Activated CD8-positive, alpha-beta memory T cell treated with anti-CD3 and anti-CD28 coated beads, Interleukin-2, amount 50 U/mL, for 24 hours (primary cell): ENCODE results near the gene GALNT1.

Experiments used
- DNase-seq: peaks from one replicate; pipeline ENCODE4 v3.0.0-alpha.2; 2020; ENCODE audit errors: extremely low read depth

Gene GALNT1

GRCh38 chr18:35618289-35618688 is 36.7 kb downstream of the GALNT1 start:
- no peak for DNase-seq

DNA sequence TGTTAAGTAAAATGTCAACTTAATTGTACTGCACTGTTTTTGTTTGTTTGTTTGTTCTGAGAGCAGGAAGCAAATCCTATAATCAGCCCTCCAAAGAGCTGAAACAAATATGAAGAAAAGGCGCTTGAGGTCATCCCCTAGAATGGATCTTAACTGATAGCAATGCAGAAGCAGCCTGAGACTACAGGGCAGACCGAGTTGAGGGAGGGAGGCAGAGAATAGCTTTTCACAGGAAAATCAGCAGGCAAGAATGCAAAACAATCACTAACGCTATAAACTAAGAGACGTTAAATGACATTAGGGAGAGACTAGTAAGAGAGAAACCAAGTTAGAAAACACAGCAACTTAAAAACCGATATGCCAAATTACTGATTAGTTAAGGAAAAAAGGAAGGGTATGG is 37.2 kb downstream of the GALNT1 start:
- no peak for DNase-seq

DNA sequence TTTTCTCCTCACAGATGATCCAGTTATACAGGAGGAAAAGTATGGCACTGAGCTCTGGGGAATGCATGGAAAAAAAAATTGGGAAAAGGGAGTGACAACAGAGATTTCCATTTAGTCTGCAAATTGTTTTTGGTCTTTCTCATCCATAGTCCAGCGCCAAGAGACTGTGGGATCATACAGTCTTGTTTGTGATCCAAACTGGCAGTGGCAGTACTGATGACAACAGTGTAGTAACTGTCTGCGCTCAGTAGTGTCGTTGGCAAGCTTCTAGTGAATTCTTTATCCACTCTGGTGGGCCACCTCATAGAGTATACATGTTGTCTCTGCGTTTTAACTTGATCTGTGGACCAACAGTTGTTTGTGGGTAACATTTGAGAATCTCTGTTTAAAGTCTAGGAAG is 37.9 kb downstream of the GALNT1 start:
- no peak for DNase-seq

- DNase-seq, result no peak
These were observed 38.4 kb downstream of the GALNT1 start for GRCh38 chr18:35619941-35620340.

DNA sequence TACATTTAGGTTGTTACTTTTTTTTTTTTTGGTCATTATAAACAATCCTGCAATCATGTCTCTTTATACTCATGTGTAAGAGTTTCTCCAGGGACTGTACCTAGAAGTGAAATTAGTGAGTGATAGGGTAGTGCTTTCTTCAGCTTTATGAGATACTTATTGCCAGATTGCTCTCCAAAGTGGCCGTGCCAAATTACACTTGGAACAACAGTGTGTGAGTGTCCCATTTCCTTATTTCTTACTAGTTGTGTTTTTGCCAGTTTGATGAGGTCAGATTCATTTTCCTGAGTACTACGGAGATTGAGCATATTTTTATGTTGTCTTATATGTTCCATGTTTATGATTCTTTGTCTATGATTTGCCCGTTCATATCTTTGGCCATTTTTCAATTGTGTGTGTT is 39.2 kb downstream of the GALNT1 start:
- DNase-seq, result no peak

DNA sequence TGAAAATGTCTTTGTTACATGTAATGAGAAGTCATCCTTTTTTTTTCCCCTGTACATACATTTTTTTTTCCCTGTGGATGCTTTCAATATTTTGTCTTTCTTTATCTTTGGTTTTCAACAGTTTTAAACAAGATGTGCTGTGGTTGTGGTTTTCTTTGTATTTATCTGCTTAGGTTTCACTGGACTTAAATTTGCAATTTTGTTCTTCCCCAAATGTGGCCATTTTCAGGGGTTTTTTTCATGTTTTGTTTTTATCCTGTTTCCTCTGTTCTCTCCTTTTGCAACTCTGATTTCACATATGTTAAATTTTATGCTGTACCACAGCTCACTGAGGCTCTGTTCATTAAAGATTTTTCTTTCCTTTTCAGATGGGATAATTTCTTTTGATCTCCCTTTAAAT is 41.7 kb downstream of the GALNT1 start:
- DNase-seq, result no peak

GRCh38 chr18:35624146-35624545 is 42.6 kb downstream of the GALNT1 start:
- no peak for DNase-seq

- no peak for DNase-seq
These were observed 43.7 kb downstream of the GALNT1 start for GRCh38 chr18:35625232-35625631.

- no peak for DNase-seq
These were observed 52.2 kb downstream of the GALNT1 start for GRCh38 chr18:35633761-35634160.

DNA sequence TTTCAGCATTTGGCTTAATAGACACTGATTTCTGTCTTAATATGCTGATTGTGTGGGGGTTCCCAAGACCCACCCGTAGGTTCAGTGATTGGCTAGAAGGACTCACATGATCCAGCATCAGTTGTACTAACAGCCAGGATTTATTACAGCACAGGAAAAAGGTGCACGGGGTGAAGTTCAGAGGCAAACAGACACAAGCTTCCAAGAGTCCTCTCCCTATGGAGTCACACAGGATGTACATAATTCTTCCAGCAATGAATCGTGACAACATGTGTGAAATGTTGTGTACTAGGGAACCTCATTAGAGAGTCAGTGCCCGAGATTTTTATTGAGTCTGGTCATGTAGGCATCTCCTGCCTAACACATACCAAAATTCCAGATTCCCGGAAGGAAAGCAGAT is 52.8 kb downstream of the GALNT1 start:
- no peak for DNase-seq

- no peak for DNase-seq
These were observed 53.6 kb downstream of the GALNT1 start for GRCh38 chr18:35635170-35635569.

DNA sequence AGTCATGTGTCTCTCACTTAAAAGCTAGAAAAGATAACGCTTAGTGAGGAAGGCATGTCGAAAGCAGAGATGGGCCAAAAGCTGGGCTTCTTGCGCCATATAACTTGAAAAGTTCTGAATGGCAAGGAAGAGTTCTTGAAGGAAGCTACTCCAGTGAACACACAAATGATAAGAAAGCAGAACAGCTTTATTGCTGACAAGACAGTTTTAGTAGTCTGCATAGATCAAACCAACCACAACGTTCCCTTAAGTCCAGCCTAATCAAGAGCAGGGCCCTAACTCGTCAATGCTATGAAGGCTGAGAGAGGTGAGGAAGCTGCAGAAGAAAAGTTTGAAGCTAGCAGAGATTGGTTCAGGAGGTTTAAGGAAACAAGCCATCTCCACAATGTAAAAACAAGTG is 55.7 kb downstream of the GALNT1 start:
- DNase-seq, result no peak

DNA sequence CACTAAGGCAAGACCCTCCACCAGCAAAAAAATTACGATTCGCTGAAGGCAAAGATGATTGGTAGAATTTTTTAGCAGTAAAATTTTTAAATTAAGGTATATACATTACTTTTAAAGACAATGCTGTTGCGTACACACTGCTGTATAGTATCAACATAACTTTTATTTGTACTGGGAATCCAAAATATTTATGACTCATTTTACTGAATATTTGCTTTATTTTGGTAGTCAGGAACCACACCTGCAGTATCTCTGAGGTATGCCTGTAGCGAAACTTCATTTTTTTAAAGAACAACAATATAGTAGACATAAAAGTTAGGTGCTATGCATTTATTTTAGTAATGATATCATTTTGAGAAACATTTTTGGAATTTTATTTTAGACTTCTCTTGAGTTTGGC is 57.8 kb downstream of the GALNT1 start:
- DNase-seq, result no peak

DNA sequence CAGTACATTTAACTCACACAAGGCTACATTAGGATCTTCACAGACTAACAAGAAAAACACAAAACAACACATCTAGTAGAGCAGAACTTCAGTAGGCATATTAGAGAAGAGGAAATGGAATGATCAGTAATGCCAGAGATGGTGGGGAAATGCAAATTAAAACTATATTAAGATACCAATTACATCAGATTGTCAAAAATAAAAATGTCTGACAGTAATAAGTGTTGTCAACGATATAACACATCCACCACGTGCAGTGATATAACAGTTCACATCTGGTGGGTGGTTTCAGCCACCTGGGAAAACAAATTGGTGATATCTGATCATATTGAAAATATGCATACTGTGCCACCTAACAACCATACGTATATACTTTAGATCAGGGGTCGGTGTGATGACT is 59.9 kb downstream of the GALNT1 start:
- no peak for DNase-seq

GRCh38 chr18:35641916-35642315 is 60.4 kb downstream of the GALNT1 start:
- DNase-seq, result no peak

DNA sequence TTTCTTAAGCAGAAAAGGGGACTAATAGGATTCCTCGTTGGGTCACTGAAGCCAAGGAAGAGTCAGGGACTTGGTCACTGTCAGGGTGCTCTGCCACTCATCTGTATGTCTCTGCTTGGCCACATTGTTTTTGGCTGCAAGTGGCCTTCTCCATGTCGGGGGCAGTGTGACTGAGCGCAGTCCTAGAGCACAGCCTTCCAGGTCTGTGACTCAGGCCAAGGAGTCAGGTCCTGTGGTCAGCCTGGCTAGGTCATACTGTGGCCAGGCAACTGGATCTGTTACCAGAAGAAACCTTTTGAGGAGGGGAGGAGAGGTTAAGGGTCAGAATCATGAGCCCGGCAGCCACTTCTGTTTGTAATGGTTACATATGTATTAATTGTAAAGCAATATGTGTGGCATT is 61.3 kb downstream of the GALNT1 start:
- no peak for DNase-seq

DNA sequence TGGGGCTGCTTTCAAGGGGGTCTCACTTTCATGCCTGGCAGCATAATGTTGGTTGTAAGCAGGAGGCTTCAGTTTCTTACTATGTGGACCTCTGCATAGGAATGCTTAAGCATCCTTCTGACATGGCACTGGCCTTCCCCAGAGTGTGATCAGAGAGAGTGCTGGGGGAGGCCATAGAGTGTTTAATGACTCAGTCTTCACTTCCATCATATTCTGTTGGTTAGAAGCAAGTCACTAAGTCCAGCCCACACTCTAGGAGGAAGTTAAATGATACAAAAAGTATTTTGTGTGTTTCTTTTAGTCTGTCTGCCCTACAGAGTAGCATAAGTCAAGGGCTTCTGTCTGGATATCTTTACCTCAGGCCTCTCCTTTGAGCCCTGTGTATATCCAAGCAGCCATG is 64.9 kb downstream of the GALNT1 start:
- DNase-seq, result no peak

DNA sequence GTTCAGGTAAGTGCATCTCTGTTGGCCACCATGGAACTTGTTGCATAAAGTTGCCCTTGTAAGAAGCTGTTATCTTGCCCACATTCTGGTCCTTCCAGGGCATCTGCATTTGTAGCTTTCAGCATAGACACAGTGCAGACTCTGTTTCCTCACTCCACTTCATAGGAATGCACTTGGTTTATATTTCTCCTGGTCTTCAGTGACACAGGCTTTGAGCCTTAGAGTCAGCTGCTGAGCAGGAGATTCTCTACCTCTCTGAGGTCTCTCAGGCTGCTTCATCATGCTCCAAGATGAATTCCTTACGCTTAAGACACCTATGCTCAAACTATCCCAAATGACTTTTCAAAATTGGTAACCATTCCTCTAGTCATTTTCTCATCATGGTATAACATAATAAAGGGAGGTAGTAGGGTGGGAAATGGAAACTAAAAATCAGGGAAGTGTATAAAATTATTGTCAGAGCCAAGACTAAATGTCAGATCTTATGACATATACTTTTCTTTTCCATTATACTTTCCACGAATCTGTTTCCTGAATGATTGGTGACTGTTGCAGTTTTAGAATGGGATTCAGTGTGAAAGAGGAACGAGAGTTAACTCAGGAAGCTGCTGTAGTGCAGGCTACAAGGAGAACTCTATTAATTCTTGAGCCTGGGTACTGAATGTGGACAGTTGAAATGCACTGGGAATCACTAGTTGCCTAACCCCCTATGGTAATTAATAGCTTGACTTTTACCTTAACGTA is 72.0 kb downstream of the GALNT1 start:
- DNase-seq, result no peak

GRCh38 chr18:35658112-35658511 is 76.6 kb downstream of the GALNT1 start:
- DNase-seq, result no peak

DNA sequence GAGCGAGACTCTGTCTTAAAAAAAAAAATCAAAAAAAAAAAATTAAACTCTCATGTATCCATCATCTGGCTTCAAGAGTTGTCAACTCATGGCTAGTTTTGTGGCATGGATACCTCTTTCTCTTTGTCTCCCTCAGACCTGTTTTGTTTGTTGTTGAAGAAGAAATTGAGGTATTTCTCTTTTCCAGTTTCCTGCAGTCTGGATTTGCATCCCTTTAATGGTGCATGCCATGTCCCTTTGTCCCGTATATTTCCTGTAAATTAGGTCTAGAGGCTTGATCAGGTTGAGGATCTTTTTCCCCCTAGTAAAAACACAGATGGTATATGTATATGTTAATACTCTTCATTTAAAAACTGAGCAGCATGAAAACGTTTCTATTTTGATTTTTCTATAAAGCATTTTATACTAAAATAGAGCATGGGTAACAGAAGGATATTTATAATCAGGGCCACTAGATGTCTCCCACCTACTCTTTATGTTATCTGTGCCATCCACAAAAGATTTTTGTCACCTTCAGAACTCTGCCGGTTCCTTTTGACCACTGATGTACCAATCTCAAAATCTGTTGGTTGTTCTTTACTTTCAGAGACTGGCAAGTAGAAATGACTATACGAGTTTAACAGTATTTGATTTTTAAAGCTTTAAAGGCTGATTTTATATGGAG is 80.1 kb downstream of the GALNT1 start:
- DNase-seq, result no peak

- no peak for DNase-seq
These were observed 80.9 kb downstream of the GALNT1 start for GRCh38 chr18:35662293-35663062.

- DNase-seq, result no peak
These were observed 90.5 kb downstream of the GALNT1 start for GRCh38 chr18:35671966-35672603.
